Tibial nerve (tissue), 3 donors: ENCODE data around the gene ACAP1.

Experiments
- CTCF ChIP-seq, 5 experiments: fragments of 200-600 bp in 3 of 5; fragments of 450-650 bp in 2 of 5; sonication (generic) in 3 of 5; IDR thresholded peaks; one replicate each; pipeline ENCODE4 v1.5.1; 2016 to 2019; ENCODE audit warnings: antibody characterized with exemption in 5 of 5, mild to moderate bottlenecking in 3 of 5, moderate library complexity in 2 of 5
- POLR2A ChIP-seq, 2 donors: fragments of 450-650 bp; IDR thresholded peaks; one replicate each; pipeline ENCODE4 v1.6.1; 2017; ENCODE audit warnings: antibody characterized with exemption in 2 of 2, mild to moderate bottlenecking in 2 of 2, moderate library complexity in 2 of 2

- TF ChIP-seq CTCF (IDR thresholded peaks at IDR 0.05), result no peak
- TF ChIP-seq POLR2A (IDR thresholded peaks at IDR 0.05), result no peak
Observed at GRCh38 chr17:7321466-7321865, 14.9 kb upstream of the ACAP1 start.
